Measurements from ENCODE around the gene SVOPL.

SVOPL gene

DNA sequence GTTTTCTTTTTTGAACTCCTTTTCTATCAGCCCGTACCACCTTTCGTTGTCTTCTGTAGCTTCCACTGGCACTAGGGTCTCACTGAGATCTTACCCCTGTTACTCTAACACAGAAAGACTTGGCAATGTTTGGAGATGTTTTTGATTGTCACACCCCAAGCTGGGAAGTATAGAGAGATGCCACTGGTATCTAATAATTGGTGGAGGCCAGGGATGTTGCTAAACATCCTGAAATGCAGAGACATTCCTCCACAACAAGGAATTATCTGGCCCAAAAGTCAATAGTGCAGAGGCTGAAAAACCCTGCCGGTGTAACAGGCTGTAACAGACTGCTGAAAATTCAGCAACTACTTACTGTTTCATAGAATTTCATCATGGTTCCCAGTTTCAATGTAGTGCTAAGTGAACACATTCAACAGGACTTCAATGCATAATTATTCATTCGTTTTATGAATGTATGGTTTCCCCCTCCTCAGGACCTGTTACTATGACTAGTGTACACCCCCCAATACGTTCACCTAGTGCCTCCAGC is 125.2 kb downstream of the SVOPL start:
- Histone ChIP-seq H3K4me1 (ENCODE audit: insufficient read depth, poor library complexity, severe bottlenecking) (no peaks in the 10 kb centered on the region), H3K27ac (ENCODE audit: poor library complexity, severe bottlenecking) (no peak overlapping the region), H3K9me3 (ENCODE audit: severe bottlenecking) (no peaks in the 10 kb centered on the region), H3K36me3 (ENCODE audit: low read depth) (peaks cover 40% of the 10 kb centered on the region), H3K27me3 (ENCODE audit: insufficient read depth, poor library complexity, severe bottlenecking) (no peaks in the 10 kb centered on the region), H3K4me3 (ENCODE audit: severe bottlenecking) (no peak overlapping the region)
- ATAC-seq (ENCODE audit: low read depth) = no peak
- no peak for DNase-seq (ENCODE audit: low spot score)
- TF ChIP-seq, protein P1, sequence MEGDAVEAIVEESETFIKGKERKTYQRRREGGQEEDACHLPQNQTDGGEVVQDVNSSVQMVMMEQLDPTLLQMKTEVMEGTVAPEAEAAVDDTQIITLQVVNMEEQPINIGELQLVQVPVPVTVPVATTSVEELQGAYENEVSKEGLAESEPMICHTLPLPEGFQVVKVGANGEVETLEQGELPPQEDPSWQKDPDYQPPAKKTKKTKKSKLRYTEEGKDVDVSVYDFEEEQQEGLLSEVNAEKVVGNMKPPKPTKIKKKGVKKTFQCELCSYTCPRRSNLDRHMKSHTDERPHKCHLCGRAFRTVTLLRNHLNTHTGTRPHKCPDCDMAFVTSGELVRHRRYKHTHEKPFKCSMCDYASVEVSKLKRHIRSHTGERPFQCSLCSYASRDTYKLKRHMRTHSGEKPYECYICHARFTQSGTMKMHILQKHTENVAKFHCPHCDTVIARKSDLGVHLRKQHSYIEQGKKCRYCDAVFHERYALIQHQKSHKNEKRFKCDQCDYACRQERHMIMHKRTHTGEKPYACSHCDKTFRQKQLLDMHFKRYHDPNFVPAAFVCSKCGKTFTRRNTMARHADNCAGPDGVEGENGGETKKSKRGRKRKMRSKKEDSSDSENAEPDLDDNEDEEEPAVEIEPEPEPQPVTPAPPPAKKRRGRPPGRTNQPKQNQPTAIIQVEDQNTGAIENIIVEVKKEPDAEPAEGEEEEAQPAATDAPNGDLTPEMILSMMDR (IDR thresholded peaks at IDR 0.05; ENCODE audit: poor library complexity, severe bottlenecking) = no peak

DNA sequence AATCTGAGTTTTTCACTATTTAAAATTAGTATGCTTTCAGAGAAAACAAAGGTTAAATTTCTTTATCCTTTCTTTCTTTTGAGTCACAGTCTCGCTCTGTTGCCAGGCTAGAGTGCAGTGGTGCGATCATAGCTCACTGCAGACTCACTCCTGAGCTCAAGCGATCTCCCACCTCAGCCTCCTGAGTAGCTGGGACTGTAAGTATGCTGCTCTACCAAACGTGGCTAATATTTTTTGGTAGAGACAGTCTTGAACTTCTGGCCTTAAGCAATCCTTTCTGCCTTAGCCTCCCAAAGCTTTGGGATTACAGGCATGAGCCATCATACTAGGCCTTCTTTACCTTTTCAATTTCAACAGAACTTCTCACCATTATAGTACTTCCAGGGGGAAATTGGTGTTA is 127.4 kb downstream of the SVOPL start:
- peaks cover 38% of the 10 kb centered on the region for H3K36me3 ChIP-seq (ENCODE audit: low read depth)

DNA sequence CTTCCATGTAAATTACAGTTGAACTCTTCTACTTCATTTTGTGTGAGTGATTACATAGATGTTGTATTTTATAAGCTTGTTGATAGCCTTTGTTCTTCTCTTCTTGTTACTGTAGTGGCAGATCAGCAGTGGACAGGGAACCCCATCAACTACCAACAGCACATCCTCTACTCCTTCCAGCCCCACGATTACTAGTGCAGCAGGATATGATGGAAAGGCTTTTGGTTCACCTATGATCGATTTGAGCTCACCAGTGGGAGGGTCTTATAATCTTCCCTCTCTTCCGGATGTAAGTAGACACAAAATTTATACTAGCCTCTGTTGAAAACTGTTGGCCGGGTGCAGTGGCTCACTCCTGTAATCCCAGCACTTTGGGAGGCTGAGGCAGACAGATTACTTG is 130.4 kb downstream of the SVOPL start:
- TF ChIP-seq, protein P1 (IDR thresholded peaks at IDR 0.05; ENCODE audit: poor library complexity, severe bottlenecking) = no peak
- H3K27ac ChIP-seq (ENCODE audit: poor library complexity, severe bottlenecking) = no peak overlapping the region
- H3K4me3 ChIP-seq (ENCODE audit: severe bottlenecking) = no peak overlapping the region
- H3K4me1 ChIP-seq (ENCODE audit: insufficient read depth, poor library complexity, severe bottlenecking) = no peaks in the 10 kb centered on the region
- H3K27me3 ChIP-seq (ENCODE audit: insufficient read depth, poor library complexity, severe bottlenecking) = no peaks in the 10 kb centered on the region
- no peak for ATAC-seq (ENCODE audit: low read depth)
- DNase-seq (ENCODE audit: low spot score) = no peak
- H3K36me3 ChIP-seq (ENCODE audit: low read depth) = peaks cover 48% of the 10 kb centered on the region
- peaks cover 5% of the 10 kb centered on the region for H3K9me3 ChIP-seq (ENCODE audit: severe bottlenecking)

More for the DNA sequence above, 127.4 kb downstream of the SVOPL start:
- TF ChIP-seq, protein P1 (IDR thresholded peaks at IDR 0.05; ENCODE audit: poor library complexity, severe bottlenecking) = no peak
- Histone ChIP-seq H3K27me3 (ENCODE audit: insufficient read depth, poor library complexity, severe bottlenecking) (no peaks in the 10 kb centered on the region), H3K4me1 (ENCODE audit: insufficient read depth, poor library complexity, severe bottlenecking) (no peaks in the 10 kb centered on the region), H3K4me3 (ENCODE audit: severe bottlenecking) (no peak overlapping the region), H3K27ac (ENCODE audit: poor library complexity, severe bottlenecking) (no peak overlapping the region), H3K9me3 (ENCODE audit: severe bottlenecking) (no peaks in the 10 kb centered on the region)
- DNase-seq (ENCODE audit: low spot score) (no peak), ATAC-seq (ENCODE audit: low read depth) (no peak)

DNA sequence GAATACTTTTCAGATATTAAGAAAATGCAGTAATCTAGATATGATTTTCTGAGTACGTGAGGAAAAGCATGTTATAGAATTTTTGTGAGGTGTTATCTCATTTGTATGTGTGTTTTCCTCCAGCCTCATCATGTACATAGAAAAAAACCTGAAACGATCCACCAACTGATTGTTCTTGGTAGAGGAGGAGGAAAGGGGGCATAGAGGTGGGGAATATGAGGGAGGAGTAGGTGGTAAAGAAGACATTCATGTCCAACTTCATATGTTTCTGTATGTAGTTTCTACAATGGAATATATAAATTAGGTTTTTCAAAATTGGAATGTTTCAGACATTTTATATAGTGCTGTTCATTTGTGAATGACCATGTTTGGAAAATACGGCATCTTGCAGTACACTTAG is 131.7 kb downstream of the SVOPL start:
- no peaks in the 10 kb centered on the region for H3K27me3 ChIP-seq (ENCODE audit: insufficient read depth, poor library complexity, severe bottlenecking)
- no peak overlapping the region for H3K27ac ChIP-seq (ENCODE audit: poor library complexity, severe bottlenecking)
- H3K36me3 ChIP-seq (ENCODE audit: low read depth) = peaks cover 54% of the 10 kb centered on the region
- no peak overlapping the region for H3K4me3 ChIP-seq (ENCODE audit: severe bottlenecking)
- H3K4me1 ChIP-seq (ENCODE audit: insufficient read depth, poor library complexity, severe bottlenecking) = no peaks in the 10 kb centered on the region
- H3K9me3 ChIP-seq (ENCODE audit: severe bottlenecking) = peaks cover 13% of the 10 kb centered on the region
- TF ChIP-seq, protein P1 (IDR thresholded peaks at IDR 0.05; ENCODE audit: poor library complexity, severe bottlenecking) = no peak
- no peak for DNase-seq (ENCODE audit: low spot score)
- ATAC-seq (ENCODE audit: low read depth) = no peak

DNA sequence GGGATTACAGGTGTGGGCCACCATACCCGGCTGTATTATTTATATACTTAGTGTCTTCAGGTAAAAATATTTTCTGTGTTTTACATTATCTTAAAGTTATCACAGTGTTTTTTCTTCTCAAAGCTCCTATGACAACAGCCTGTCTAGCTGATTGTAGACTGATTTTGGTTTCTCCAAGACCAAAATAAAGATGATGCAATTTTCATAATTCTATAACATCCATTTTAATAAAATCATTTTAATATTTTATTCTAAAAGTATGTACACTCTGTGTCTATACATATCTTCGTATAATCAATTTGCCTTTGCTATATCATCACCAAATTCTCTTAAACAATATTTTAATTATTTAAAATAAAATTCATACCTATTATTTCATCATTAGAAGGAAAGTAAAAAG is 132.5 kb downstream of the SVOPL start:
- DNase-seq (ENCODE audit: low spot score) (no peak), ATAC-seq (ENCODE audit: low read depth) (no peak)
- no peak overlapping the region for H3K4me3 ChIP-seq (ENCODE audit: severe bottlenecking)
- no peak overlapping the region for H3K27ac ChIP-seq (ENCODE audit: poor library complexity, severe bottlenecking)
- no peaks in the 10 kb centered on the region for H3K27me3 ChIP-seq (ENCODE audit: insufficient read depth, poor library complexity, severe bottlenecking)
- peaks cover 54% of the 10 kb centered on the region for H3K36me3 ChIP-seq (ENCODE audit: low read depth)
- peaks cover 13% of the 10 kb centered on the region for H3K9me3 ChIP-seq (ENCODE audit: severe bottlenecking)
- TF ChIP-seq, protein P1 (IDR thresholded peaks at IDR 0.05; ENCODE audit: poor library complexity, severe bottlenecking) = no peak
- peaks cover 5% of the 10 kb centered on the region for H3K4me1 ChIP-seq (ENCODE audit: insufficient read depth, poor library complexity, severe bottlenecking)

Data from RWPE2 (cell line).